Glutamatergic neuron (in vitro differentiated cells): ENCODE measurements around the gene EGLN3. TPM values are rescaled to one million over a fixed set of nuclear protein-coding genes. Genes with fewer than 3 reads are reported as not detected.

Source experiments
- DNase-seq: peaks from one replicate; pipeline ENCODE4 v3.0.0; 2022
- H3K27ac Mint-ChIP-seq: one replicate; pipeline ENCODE4 v1.8.0; 2020; ENCODE audit warnings: mild to moderate bottlenecking, mixed read lengths, inconsistent platforms; ENCODE audit not compliant: unreplicated experiment
- H3K27me3 Mint-ChIP-seq: one replicate; pipeline ENCODE4 v1.8.0; 2020; ENCODE audit warnings: mild to moderate bottlenecking, moderate library complexity, mixed read lengths, inconsistent platforms; ENCODE audit not compliant: unreplicated experiment
- H3K36me3 Mint-ChIP-seq: one replicate; pipeline ENCODE4 v1.8.0; 2020; ENCODE audit warnings: mild to moderate bottlenecking, mixed read lengths, inconsistent platforms; ENCODE audit not compliant: unreplicated experiment
- H3K4me1 Mint-ChIP-seq: one replicate; pipeline ENCODE4 v1.8.0; 2020; ENCODE audit warnings: mild to moderate bottlenecking, low read depth, mixed read lengths, inconsistent platforms; ENCODE audit not compliant: unreplicated experiment
- H3K4me3 Mint-ChIP-seq: one replicate; pipeline ENCODE4 v1.8.0; 2020; ENCODE audit warnings: mild to moderate bottlenecking, mixed read lengths, inconsistent platforms; ENCODE audit not compliant: unreplicated experiment
- H3K9me3 Mint-ChIP-seq: one replicate; pipeline ENCODE4 v1.8.0; 2020; ENCODE audit warnings: mild to moderate bottlenecking, moderate library complexity, mixed read lengths, inconsistent platforms; ENCODE audit not compliant: unreplicated experiment
- total RNA-seq: library from RNA; stranded (reverse); fragmentation: NEBNext Ultra II Directional; extraction: Animal tissue kit (Norgen Biotek cat#: 25700); gene quantifications from one replicate; pipeline ENCODE4 v1.2.1, GENCODE V29; 2021; ENCODE audit not compliant: unreplicated experiment
- TF ChIP-seq, protein P1 (sequence below): fragments of 200-600 bp; sonication (generic); IDR thresholded peaks from one replicate; pipeline ENCODE4 v1.5.0; 2021; ENCODE audit not compliant: partially characterized antibody, unreplicated experiment

The EGLN3 gene
- total RNA-seq, 1 donor from 2014 or later = 1.9 TPM

GRCh38 chr14:33899723-33900341, 51.0 kb downstream of the EGLN3 start:
- DNase-seq = no peak
- TF ChIP-seq, protein P1, sequence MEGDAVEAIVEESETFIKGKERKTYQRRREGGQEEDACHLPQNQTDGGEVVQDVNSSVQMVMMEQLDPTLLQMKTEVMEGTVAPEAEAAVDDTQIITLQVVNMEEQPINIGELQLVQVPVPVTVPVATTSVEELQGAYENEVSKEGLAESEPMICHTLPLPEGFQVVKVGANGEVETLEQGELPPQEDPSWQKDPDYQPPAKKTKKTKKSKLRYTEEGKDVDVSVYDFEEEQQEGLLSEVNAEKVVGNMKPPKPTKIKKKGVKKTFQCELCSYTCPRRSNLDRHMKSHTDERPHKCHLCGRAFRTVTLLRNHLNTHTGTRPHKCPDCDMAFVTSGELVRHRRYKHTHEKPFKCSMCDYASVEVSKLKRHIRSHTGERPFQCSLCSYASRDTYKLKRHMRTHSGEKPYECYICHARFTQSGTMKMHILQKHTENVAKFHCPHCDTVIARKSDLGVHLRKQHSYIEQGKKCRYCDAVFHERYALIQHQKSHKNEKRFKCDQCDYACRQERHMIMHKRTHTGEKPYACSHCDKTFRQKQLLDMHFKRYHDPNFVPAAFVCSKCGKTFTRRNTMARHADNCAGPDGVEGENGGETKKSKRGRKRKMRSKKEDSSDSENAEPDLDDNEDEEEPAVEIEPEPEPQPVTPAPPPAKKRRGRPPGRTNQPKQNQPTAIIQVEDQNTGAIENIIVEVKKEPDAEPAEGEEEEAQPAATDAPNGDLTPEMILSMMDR = no peak
- Mint-ChIP-seq H3K27me3 (no peaks in the 10 kb centered on the region), H3K27ac (no peak overlapping the region), H3K4me3 (no peak overlapping the region), H3K9me3 (peaks cover 4% of the 10 kb centered on the region), H3K4me1 (no peaks in the 10 kb centered on the region), H3K36me3 (no peaks in the 10 kb centered on the region)

GRCh38 chr14:33897878-33898535, 52.9 kb downstream of the EGLN3 start:
- no peak overlapping the region for H3K27ac Mint-ChIP-seq
- peaks cover 9% of the 10 kb centered on the region for H3K9me3 Mint-ChIP-seq
- H3K36me3 Mint-ChIP-seq = peaks cover 4% of the 10 kb centered on the region
- no peak overlapping the region for H3K4me3 Mint-ChIP-seq
- no peaks in the 10 kb centered on the region for H3K4me1 Mint-ChIP-seq
- no peaks in the 10 kb centered on the region for H3K27me3 Mint-ChIP-seq
- TF ChIP-seq, protein P1 = no peak
- no peak for DNase-seq

GRCh38 chr14:33897382-33897781, 53.5 kb downstream of the EGLN3 start:
- DNase-seq = no peak
- TF ChIP-seq, protein P1 = no peak
- Mint-ChIP-seq H3K4me3 (no peak overlapping the region), H3K27me3 (no peaks in the 10 kb centered on the region), H3K4me1 (no peaks in the 10 kb centered on the region), H3K27ac (no peak overlapping the region), H3K36me3 (peaks cover 4% of the 10 kb centered on the region), H3K9me3 (peaks cover 7% of the 10 kb centered on the region)

GRCh38 chr14:33894339-33894738, 56.5 kb downstream of the EGLN3 start:
- peaks cover 9% of the 10 kb centered on the region for H3K36me3 Mint-ChIP-seq
- peaks cover 7% of the 10 kb centered on the region for H3K9me3 Mint-ChIP-seq
- DNase-seq = no peak
- H3K4me3 Mint-ChIP-seq = no peak overlapping the region
- H3K4me1 Mint-ChIP-seq = no peaks in the 10 kb centered on the region
- H3K27ac Mint-ChIP-seq = no peak overlapping the region
- TF ChIP-seq, protein P1 = no peak
- H3K27me3 Mint-ChIP-seq = no peaks in the 10 kb centered on the region

- Mint-ChIP-seq H3K27me3 (no peaks in the 10 kb centered on the region), H3K9me3 (peaks cover 7% of the 10 kb centered on the region), H3K36me3 (peaks cover 18% of the 10 kb centered on the region), H3K4me3 (no peak overlapping the region), H3K27ac (no peak overlapping the region), H3K4me1 (no peaks in the 10 kb centered on the region)
- no peak for DNase-seq
- TF ChIP-seq, protein P1 = no peak
Measured at GRCh38 chr14:33891700-33892099, 59.2 kb downstream of the EGLN3 start.
